ENCODE results near the gene MYLK2.
A peak's percentile ranks its signal among the peaks of the same experiment; 100 is the strongest.

MYLK2 gene

DNA sequence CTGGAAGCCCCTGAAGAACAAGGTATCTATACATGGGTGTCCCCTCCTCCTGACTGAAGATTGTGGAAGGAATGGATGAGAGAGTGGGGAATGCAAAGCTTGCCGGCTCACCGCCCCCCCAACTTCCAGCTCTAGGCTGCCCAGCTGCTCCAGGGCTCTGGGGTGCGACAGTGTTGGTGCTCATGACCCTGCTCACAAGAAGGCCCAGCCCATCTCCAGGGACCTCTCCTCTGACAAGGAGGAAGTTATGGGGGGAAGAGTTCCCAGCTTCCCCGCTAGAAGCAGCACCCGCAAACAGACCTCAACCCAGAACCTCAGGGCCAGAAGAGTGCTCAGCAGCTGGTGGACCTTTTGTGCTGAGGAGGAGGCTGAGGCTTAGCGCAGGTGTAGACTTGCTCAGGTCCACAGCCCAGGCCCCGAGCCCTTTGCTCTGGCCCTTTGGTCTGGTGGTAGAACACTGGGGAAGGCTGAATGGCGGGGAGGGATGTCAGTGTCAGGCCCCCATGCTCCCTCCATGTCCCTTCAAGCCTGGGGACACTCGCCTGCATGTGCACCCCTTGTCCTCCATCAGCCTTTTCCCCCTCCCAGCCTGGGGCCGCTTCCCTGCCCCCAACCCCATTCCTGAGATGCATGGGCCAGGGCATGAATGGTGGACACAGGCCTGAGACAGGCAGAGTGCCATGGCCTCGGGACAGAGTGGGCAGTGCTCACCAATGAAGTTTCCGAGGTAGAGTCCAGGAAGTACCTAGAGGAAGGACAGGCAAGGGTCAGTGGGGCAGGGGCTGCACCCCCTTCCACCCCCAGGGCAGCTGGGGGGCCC is 49.9 kb downstream of the MYLK2 start:
- Histone ChIP-seq H3K9ac (ENCODE audit: low read length) (no peak overlapping the region), H3K27me3 (ENCODE audit: control insufficient read depth, insufficient read depth, low read length) (peaks cover 62% of the 10 kb centered on the region), H3K4me3 (ENCODE audit: low read depth, low read length) (peak overlapping the region; percentile 87), H3K9me3 (ENCODE audit: control insufficient read depth, insufficient read depth, low read depth, low read length) (no peaks in the 10 kb centered on the region), H3K4me1 (ENCODE audit: control insufficient read depth, insufficient read depth, low read length) (0 out of 2 replicates have a peak, but pooled peaks cover 4% of the 10 kb centered on the region), H3K36me3 (ENCODE audit: control insufficient read depth, insufficient read depth, low read length) (no peaks in the 10 kb centered on the region), H3K27ac (ENCODE audit: low read depth, low read length) (no peak overlapping the region)

- Histone ChIP-seq H3K9ac (ENCODE audit: low read length) (peak overlapping the region; percentile 63), H3K4me1 (ENCODE audit: control insufficient read depth, insufficient read depth, low read length) (0 out of 2 replicates have a peak, but pooled peaks cover 4% of the 10 kb centered on the region), H3K9me3 (ENCODE audit: control insufficient read depth, insufficient read depth, low read depth, low read length) (no peaks in the 10 kb centered on the region), H3K27me3 (ENCODE audit: control insufficient read depth, insufficient read depth, low read length) (peaks cover 62% of the 10 kb centered on the region), H3K27ac (ENCODE audit: low read depth, low read length) (no peak overlapping the region), H3K36me3 (ENCODE audit: control insufficient read depth, insufficient read depth, low read length) (no peaks in the 10 kb centered on the region), H3K4me3 (ENCODE audit: low read depth, low read length) (peak overlapping the region; percentile 87)
Measured at GRCh38 chr20:31869673-31869941, 50.5 kb downstream of the MYLK2 start.

DNA sequence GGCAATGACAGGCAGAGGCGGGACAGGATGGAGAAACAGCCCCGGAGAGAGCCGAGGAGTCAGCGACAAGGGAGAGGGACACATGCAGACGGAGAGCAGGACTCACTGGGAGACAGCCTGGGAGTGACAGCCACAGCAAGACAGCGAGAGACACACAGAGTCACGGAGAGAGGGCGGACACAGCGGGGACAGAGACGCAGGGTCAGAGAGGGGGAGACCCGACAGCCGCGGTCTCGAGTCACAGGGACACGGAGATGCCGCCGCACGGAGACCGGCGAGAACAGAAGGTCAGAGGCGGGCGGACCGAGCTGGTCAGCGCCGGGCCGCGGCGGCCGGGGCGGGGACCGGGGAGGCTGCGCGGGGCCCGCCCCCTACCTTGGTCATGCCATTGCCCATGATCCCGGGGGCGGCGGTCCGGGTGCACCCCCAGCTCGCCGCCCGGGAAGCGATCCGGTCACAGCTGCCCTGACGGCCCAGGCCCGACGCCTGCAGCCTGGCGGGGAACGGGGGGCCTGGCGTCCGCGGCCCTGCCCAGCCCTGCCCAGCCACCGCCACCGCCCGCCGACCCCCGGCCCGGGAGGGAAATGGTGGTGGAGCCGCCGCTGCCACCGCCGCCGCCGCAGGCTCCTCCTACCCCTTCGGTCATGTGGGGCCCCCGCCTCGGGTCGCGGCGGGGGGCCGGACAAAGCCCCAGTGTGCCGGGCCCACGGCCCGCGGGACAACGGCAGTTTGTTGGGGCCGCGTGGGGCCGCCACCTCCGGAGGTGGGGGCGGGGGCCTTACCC is 51.0 kb downstream of the MYLK2 start, which contains the start of the genes DUSP15 and TTLL9:
Gene DUSP15 (minus strand): TSS at position 586 of the 784 bp plus-strand sequence. CDS start 190 bp downstream, at position 396.
Gene TTLL9 (plus strand): TSS at position 693 of the 784 bp plus-strand sequence. CDS start 493 bp downstream, outside the sequence.
- Histone ChIP-seq H3K27me3 (ENCODE audit: control insufficient read depth, insufficient read depth, low read length) (peaks cover 62% of the 10 kb centered on the region), H3K9me3 (ENCODE audit: control insufficient read depth, insufficient read depth, low read depth, low read length) (no peaks in the 10 kb centered on the region), H3K9ac (ENCODE audit: low read length) (peak within 1 kb of the TSS; percentile 63), H3K4me3 (ENCODE audit: low read depth, low read length) (peak within 1 kb of the TSS; percentile 87), H3K27ac (ENCODE audit: low read depth, low read length) (no peak within 1 kb of the TSS), H3K4me1 (ENCODE audit: control insufficient read depth, insufficient read depth, low read length) (0 out of 2 replicates have a peak, but pooled peaks cover 4% of the 10 kb centered on the region), H3K36me3 (ENCODE audit: control insufficient read depth, insufficient read depth, low read length) (no peaks in the 10 kb centered on the region)

DNA sequence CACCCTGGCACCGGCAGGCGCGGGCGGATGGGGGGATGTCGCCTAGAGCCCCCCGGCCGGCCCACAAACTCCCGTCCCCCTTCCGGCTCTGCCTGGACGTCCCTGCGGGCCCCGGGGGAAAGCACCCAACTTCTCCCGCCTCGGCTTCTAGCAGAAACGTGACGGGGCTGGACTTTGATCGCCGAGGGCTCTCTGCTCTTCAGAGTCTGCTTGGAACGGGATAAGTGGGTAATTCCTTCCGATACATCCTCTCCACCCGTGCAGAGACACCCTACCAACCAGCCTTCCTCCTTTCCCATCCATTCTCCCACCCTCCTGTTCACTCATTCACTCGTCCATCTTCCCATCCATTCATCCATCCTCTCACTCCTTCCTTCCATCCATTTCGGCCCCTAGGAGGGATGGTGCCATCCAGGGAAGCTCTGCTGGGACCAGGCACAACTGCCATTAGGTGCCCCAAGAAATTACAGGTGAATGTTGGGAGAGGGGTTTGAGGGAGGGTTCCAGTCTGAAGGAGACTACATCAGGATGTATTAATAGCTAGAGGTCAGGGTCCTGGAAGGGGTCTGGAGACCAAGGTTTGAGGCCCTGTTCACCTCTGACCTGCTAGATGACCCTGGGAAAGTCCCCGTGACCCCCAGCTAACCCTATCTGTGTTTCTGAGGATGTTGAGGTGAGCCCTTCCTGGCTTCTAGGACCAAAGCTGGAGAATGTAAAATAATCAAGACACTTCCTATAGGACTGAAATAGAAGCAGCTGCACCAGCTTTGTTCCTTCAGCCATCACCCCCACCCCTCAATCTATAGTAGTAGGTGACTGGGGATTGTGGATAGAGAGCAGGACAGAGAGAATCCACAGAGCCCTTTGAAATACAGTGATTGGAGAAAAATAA is 51.8 kb downstream of the MYLK2 start:
- 0 out of 2 replicates have a peak, but pooled peaks cover 4% of the 10 kb centered on the region for H3K4me1 ChIP-seq (ENCODE audit: control insufficient read depth, insufficient read depth, low read length)
- peaks cover 62% of the 10 kb centered on the region for H3K27me3 ChIP-seq (ENCODE audit: control insufficient read depth, insufficient read depth, low read length)
- H3K9ac ChIP-seq (ENCODE audit: low read length): no peak overlapping the region
- no peak overlapping the region for H3K27ac ChIP-seq (ENCODE audit: low read depth, low read length)
- no peaks in the 10 kb centered on the region for H3K9me3 ChIP-seq (ENCODE audit: control insufficient read depth, insufficient read depth, low read depth, low read length)
- no peaks in the 10 kb centered on the region for H3K36me3 ChIP-seq (ENCODE audit: control insufficient read depth, insufficient read depth, low read length)
- peak overlapping the region; percentile 87 for H3K4me3 ChIP-seq (ENCODE audit: low read depth, low read length)

DNA sequence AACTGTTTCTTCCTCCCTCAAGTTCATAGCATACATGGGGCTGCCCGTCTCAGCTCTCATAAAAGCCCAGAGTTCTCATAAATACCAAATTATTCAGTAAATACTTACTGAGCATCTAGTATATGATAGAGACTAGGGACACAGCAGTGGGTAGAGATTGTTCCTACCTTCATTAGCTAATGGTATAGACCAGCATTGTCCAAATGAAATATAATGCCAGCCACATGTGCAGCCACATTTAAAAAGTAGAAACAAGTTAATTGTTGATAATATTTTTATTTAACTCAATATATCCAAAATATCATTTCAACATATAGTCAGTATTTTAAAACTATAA is 52.4 kb downstream of the MYLK2 start:
- Histone ChIP-seq H3K27ac (ENCODE audit: low read depth, low read length) (no peak overlapping the region), H3K27me3 (ENCODE audit: control insufficient read depth, insufficient read depth, low read length) (peaks cover 62% of the 10 kb centered on the region), H3K9ac (ENCODE audit: low read length) (no peak overlapping the region), H3K4me3 (ENCODE audit: low read depth, low read length) (no peak overlapping the region), H3K4me1 (ENCODE audit: control insufficient read depth, insufficient read depth, low read length) (0 out of 2 replicates have a peak, but pooled peaks cover 4% of the 10 kb centered on the region), H3K36me3 (ENCODE audit: control insufficient read depth, insufficient read depth, low read length) (no peaks in the 10 kb centered on the region), H3K9me3 (ENCODE audit: control insufficient read depth, insufficient read depth, low read depth, low read length) (no peaks in the 10 kb centered on the region)

- no peak overlapping the region for H3K4me3 ChIP-seq (ENCODE audit: low read depth, low read length)
- no peaks in the 10 kb centered on the region for H3K9me3 ChIP-seq (ENCODE audit: control insufficient read depth, insufficient read depth, low read depth, low read length)
- no peak overlapping the region for H3K9ac ChIP-seq (ENCODE audit: low read length)
- H3K27ac ChIP-seq (ENCODE audit: low read depth, low read length): no peak overlapping the region
- 0 out of 2 replicates have a peak, but pooled peaks cover 4% of the 10 kb centered on the region for H3K4me1 ChIP-seq (ENCODE audit: control insufficient read depth, insufficient read depth, low read length)
- H3K36me3 ChIP-seq (ENCODE audit: control insufficient read depth, insufficient read depth, low read length): no peaks in the 10 kb centered on the region
- H3K27me3 ChIP-seq (ENCODE audit: control insufficient read depth, insufficient read depth, low read length): peaks cover 55% of the 10 kb centered on the region
Measured at GRCh38 chr20:31872406-31872805, 53.2 kb downstream of the MYLK2 start.

DNA sequence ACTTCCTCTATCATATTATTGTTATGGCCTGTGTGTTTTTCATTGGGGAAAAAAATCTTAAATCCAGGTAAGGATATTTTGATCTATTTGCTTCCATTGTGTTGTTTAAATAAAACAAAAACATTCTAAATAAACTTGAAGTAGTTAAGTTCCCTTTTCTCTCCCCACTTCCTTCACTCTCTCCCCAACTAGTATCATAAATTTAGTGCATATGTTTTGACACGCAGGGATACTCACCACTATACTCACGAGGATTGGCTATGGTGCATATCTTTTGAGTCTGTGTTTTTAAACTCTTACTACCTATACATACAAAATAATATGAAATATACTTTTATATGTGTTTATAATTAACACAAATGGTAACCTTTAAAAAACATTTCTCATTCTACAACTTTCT is 56.5 kb downstream of the MYLK2 start:
- Histone ChIP-seq H3K36me3 (ENCODE audit: control insufficient read depth, insufficient read depth, low read length) (no peaks in the 10 kb centered on the region), H3K27me3 (ENCODE audit: control insufficient read depth, insufficient read depth, low read length) (peaks cover 33% of the 10 kb centered on the region), H3K4me3 (ENCODE audit: low read depth, low read length) (no peak overlapping the region), H3K4me1 (ENCODE audit: control insufficient read depth, insufficient read depth, low read length) (0 out of 2 replicates have a peak, but pooled peaks cover 4% of the 10 kb centered on the region), H3K9me3 (ENCODE audit: control insufficient read depth, insufficient read depth, low read depth, low read length) (no peaks in the 10 kb centered on the region), H3K27ac (ENCODE audit: low read depth, low read length) (no peak overlapping the region), H3K9ac (ENCODE audit: low read length) (no peak overlapping the region)

GRCh38 chr20:31877684-31878083 is 58.5 kb downstream of the MYLK2 start:
- Histone ChIP-seq H3K4me1 (ENCODE audit: control insufficient read depth, insufficient read depth, low read length) (no peaks in the 10 kb centered on the region), H3K4me3 (ENCODE audit: low read depth, low read length) (no peak overlapping the region), H3K27ac (ENCODE audit: low read depth, low read length) (no peak overlapping the region), H3K9me3 (ENCODE audit: control insufficient read depth, insufficient read depth, low read depth, low read length) (no peaks in the 10 kb centered on the region), H3K36me3 (ENCODE audit: control insufficient read depth, insufficient read depth, low read length) (no peaks in the 10 kb centered on the region), H3K9ac (ENCODE audit: low read length) (no peak overlapping the region), H3K27me3 (ENCODE audit: control insufficient read depth, insufficient read depth, low read length) (peaks cover 13% of the 10 kb centered on the region; the same call in 1 of the 2 replicates)

DNA sequence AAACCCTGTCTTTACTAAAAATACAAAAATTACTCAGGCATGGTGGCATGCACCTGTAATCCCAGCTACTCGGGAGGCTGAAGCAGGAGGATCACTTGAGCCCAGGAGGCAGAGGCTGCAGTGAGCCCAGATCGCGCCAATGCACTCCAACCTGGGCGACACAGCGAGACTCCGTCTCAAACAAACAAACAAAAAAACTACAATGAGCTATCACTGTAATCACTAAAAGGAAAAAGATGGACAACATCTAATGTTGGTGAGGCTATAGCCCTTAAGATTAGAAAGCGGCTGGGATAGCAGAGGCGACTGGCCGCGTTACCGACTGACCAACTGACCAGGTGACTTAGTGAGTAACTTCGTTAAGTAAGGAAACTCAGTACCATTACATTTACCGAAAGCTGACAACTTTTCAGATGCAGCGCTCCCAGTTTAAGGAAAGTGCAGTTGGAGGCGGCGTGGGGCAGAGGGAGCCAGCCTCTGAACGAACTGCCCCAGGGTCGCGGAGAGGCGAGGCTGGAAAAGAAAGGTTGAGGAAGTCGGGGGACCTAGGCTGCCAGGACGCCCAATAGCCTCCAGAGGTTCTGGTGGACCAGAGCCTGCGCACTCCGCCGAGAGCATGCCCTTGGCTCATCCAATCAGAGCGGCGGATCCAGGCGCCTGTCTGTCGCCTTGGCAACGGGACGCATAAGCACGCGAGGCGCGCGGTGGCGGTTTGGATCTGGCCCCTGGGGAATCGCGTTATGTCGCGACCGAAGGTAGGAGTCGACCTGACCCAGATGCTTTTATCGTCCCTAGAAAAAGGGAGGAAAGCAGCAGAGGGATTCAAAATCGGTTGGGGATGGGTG is 60.2 kb downstream of the MYLK2 start:
- Histone ChIP-seq H3K27me3 (ENCODE audit: control insufficient read depth, insufficient read depth, low read length) (peaks cover 5% of the 10 kb centered on the region; the same call in 1 of the 2 replicates), H3K9ac (ENCODE audit: low read length) (peak overlapping the region; percentile 16), H3K9me3 (ENCODE audit: control insufficient read depth, insufficient read depth, low read depth, low read length) (no peaks in the 10 kb centered on the region), H3K4me1 (ENCODE audit: control insufficient read depth, insufficient read depth, low read length) (no peaks in the 10 kb centered on the region), H3K4me3 (ENCODE audit: low read depth, low read length) (peak overlapping the region; percentile 69), H3K27ac (ENCODE audit: low read depth, low read length) (no peak overlapping the region), H3K36me3 (ENCODE audit: control insufficient read depth, insufficient read depth, low read length) (no peaks in the 10 kb centered on the region)

DNA sequence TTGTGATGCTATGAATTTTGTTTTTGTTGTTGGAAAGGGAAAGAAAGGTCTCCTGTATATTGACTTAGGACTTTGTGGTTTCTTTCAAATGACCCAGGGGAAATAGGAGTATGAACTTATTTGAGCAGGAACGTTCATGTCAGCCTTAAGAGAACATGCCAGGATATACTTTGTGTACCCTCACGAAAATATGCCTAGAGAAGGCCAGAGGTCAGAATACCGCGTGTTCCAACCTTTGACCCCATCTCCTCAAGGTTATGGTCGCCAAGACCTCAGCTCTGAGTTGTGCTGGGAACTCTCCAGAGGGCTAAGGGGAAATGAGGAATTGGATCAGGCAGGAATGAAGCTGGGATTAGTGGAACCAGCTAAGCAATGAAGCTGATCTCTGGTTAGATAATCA is 62.8 kb downstream of the MYLK2 start:
- Histone ChIP-seq H3K36me3 (ENCODE audit: control insufficient read depth, insufficient read depth, low read length) (no peaks in the 10 kb centered on the region), H3K27ac (ENCODE audit: low read depth, low read length) (no peak overlapping the region), H3K9ac (ENCODE audit: low read length) (no peak overlapping the region), H3K4me3 (ENCODE audit: low read depth, low read length) (no peak overlapping the region), H3K9me3 (ENCODE audit: control insufficient read depth, insufficient read depth, low read depth, low read length) (no peaks in the 10 kb centered on the region), H3K4me1 (ENCODE audit: control insufficient read depth, insufficient read depth, low read length) (no peaks in the 10 kb centered on the region), H3K27me3 (ENCODE audit: control insufficient read depth, insufficient read depth, low read length) (peaks cover 5% of the 10 kb centered on the region; the same call in 1 of the 2 replicates)

Data from HUES6 (cell line).